Amygdala (tissue), 56 donors: ENCODE measurements around the gene CCDC7.
"Not testable (repeated sequence)": the region's sequence is repeated elsewhere in the genome, so short reads cannot be mapped to it uniquely, and the experiment has no call there.

ENCODE experiments used
- DNase-seq, 56 donors: peaks; one replicate each; lab custom pipeline; 2025; lab: John Stamatoyannopoulos, UW

The CCDC7 gene

GRCh38 chr10:32445740-32446535 is at the start of gene CCDC7:
Gene CCDC7, plus strand, starts transcription at chr10:32446140. Its CDS starts 5,503 bp downstream, at chr10:32451643.
- peak; percentile 22 to 88 (median 70) for DNase-seq

GRCh38 chr10:32397163-32397562 is 48.8 kb upstream of the CCDC7 start:
- not testable (repeated sequence) for DNase-seq

- not testable (repeated sequence) for DNase-seq
Measured at GRCh38 chr10:32399720-32400119, 46.2 kb upstream of the CCDC7 start.

- no peak for DNase-seq
Measured at GRCh38 chr10:32400961-32401360, 45.0 kb upstream of the CCDC7 start.

- no peak for DNase-seq
Measured at GRCh38 chr10:32402499-32402898, 43.4 kb upstream of the CCDC7 start.

GRCh38 chr10:32403091-32403490 is 42.8 kb upstream of the CCDC7 start:
- no peak for DNase-seq

GRCh38 chr10:32408690-32409089 is 37.2 kb upstream of the CCDC7 start:
- no peak for DNase-seq

- no peak for DNase-seq
Measured at GRCh38 chr10:32409741-32410140, 36.2 kb upstream of the CCDC7 start.

GRCh38 chr10:32410569-32410968 is 35.4 kb upstream of the CCDC7 start:
- no peak for DNase-seq

GRCh38 chr10:32411797-32412498 is 34.0 kb upstream of the CCDC7 start:
- DNase-seq, result no peak

- DNase-seq, result no peak
Measured at GRCh38 chr10:32412499-32412853, 33.5 kb upstream of the CCDC7 start.

GRCh38 chr10:32413513-32413912 is 32.4 kb upstream of the CCDC7 start:
- DNase-seq, result no peak

- DNase-seq, result no peak
Measured at GRCh38 chr10:32415361-32415760, 30.6 kb upstream of the CCDC7 start.

- peak in 22 of 56 donors; percentile 0 to 27 (median 6) for DNase-seq
Measured at GRCh38 chr10:32417911-32418547, 27.9 kb upstream of the CCDC7 start.

GRCh38 chr10:32418572-32418971 is 27.4 kb upstream of the CCDC7 start:
- no peak for DNase-seq

- DNase-seq, result no peak
Measured at GRCh38 chr10:32419615-32420014, 26.3 kb upstream of the CCDC7 start.

GRCh38 chr10:32426186-32426585 is 19.8 kb upstream of the CCDC7 start:
- DNase-seq, result no peak

- DNase-seq, result no peak
Measured at GRCh38 chr10:32433542-32433941, 12.4 kb upstream of the CCDC7 start.

GRCh38 chr10:32436215-32436614 is 9.7 kb upstream of the CCDC7 start:
- DNase-seq, result no peak

GRCh38 chr10:32437334-32437733 is 8.6 kb upstream of the CCDC7 start:
- DNase-seq, result no peak

GRCh38 chr10:32445036-32445435 is 904 bp upstream of the CCDC7 start:
- DNase-seq, result no peak
